PFSK-1 (cell line): ENCODE results near the gene PRRC1.

Experiments
- FOXP2 ChIP-seq: optimal IDR thresholded peaks from 2 replicates; pipeline ENCODE3; 2011; ENCODE audit warnings: borderline replicate concordance, control low read depth, inconsistent platforms; ENCODE audit not compliant: insufficient read depth; ENCODE audit errors: extremely low read length, extremely low read depth
- POLR2AphosphoS5 ChIP-seq: IDR thresholded peaks from 2 replicates; pipeline ENCODE4 v1.6.1; 2012; ENCODE audit warnings: low read depth, mild to moderate bottlenecking, control low read depth, low read length, moderate library complexity
- REST ChIP-seq, 2 experiments: IDR thresholded peaks; 2 replicates each; pipeline versions ENCODE4 v1.6.1 to v1.8.0; 2011 to 2012; ENCODE audit warnings: low read depth in 2 of 2, low read length in 2 of 2, control low read depth in 1 of 2, inconsistent platforms in 1 of 2, mild to moderate bottlenecking in 1 of 2, moderate library complexity in 1 of 2; ENCODE audit not compliant: insufficient read depth in 1 of 2
- SIN3A ChIP-seq: IDR thresholded peaks from 2 replicates; pipeline ENCODE4 v1.6.1; 2012; ENCODE audit warnings: mild to moderate bottlenecking, low read length, moderate library complexity, borderline replicate concordance; ENCODE audit not compliant: insufficient read depth
- TAF1 ChIP-seq: IDR thresholded peaks from 2 replicates; pipeline ENCODE4 v1.6.1; 2012; ENCODE audit warnings: low read length, control low read depth, borderline replicate concordance; ENCODE audit not compliant: insufficient read depth

Gene PRRC1

GRCh38 chr5:127555826-127556225, 38.4 kb downstream of the PRRC1 start:
- TF ChIP-seq FOXP2: no peak
- TF ChIP-seq POLR2AphosphoS5: no peak
- no peak for TF ChIP-seq TAF1

- TF ChIP-seq SIN3A: no peak
- no peak for TF ChIP-seq POLR2AphosphoS5
- TF ChIP-seq FOXP2: no peak
- TF ChIP-seq TAF1: no peak
- TF ChIP-seq REST (IDR thresholded peaks at IDR 0.05; ENCODE audit: insufficient read depth in 1 of 2, low read depth in 2 of 2, low read length in 2 of 2): no peak
These were observed 39.3 kb downstream of the PRRC1 start for GRCh38 chr5:127556609-127557334.

GRCh38 chr5:127558273-127558672, 40.8 kb downstream of the PRRC1 start:
- TF ChIP-seq POLR2AphosphoS5 (no peak), TAF1 (no peak), SIN3A (no peak), FOXP2 (no peak), REST (IDR thresholded peaks at IDR 0.05; ENCODE audit: insufficient read depth in 1 of 2, low read depth in 2 of 2, low read length in 2 of 2) (no peak)

- TF ChIP-seq TAF1 (no peak), REST (IDR thresholded peaks at IDR 0.05; ENCODE audit: insufficient read depth in 1 of 2, low read depth in 2 of 2, low read length in 2 of 2) (no peak), SIN3A (no peak), FOXP2 (no peak)
These were observed 43.8 kb downstream of the PRRC1 start for GRCh38 chr5:127561254-127561653.

GRCh38 chr5:127562252-127562651, 44.8 kb downstream of the PRRC1 start:
- TF ChIP-seq REST (IDR thresholded peaks at IDR 0.05; ENCODE audit: insufficient read depth in 1 of 2, low read depth in 2 of 2, low read length in 2 of 2) (no peak), TAF1 (no peak), SIN3A (no peak), FOXP2 (no peak), POLR2AphosphoS5 (no peak)
